OCI-LY7 (cell line): ENCODE data around the gene GNAZ. TPM values are rescaled to one million over a fixed set of nuclear protein-coding genes. Genes with fewer than 3 reads are reported as not detected.

Experiments used
- BruUV-seq: library from RNA; stranded (reverse); fragments of 400-500 nt; replicated peaks from 2 replicates; lab custom pipeline; 2021; lab: Mats Ljungman, UMichigan
- CTCF ChIA-PET: fragments of 300-600 bp; sonication (Branson Sonifier 250); formaldehyde crosslinking; loops from one replicate; lab custom pipeline; 2022; ENCODE audit warnings: antibody characterized with exemption; ENCODE audit not compliant: unreplicated experiment; lab: Charles Lee
- POLR2A ChIA-PET: fragments of 300-600 bp; sonication (Branson Sonifier 250); formaldehyde crosslinking; loops from one replicate; lab custom pipeline; 2022; ENCODE audit warnings: antibody characterized with exemption; lab: Charles Lee
- DNase-seq: peaks from one replicate; pipeline ENCODE4 v3.0.0-alpha.2; 2015; ENCODE audit warnings: low spot score
- H2AFZ ChIP-seq: fragments of 200-600 bp; sonication (generic), shearing (Covaris generic); 2 replicates; pipeline ENCODE4 v1.6.1; 2014; ENCODE audit warnings: mild to moderate bottlenecking, antibody characterized with exemption, low read length, moderate library complexity
- H3K27ac ChIP-seq: fragments of 200-600 bp; sonication (generic); 2 replicates; pipeline ENCODE4 v1.5.1; 2014; ENCODE audit warnings: mixed run types, low read depth, mild to moderate bottlenecking, moderate library complexity, low read length, inconsistent platforms; ENCODE audit not compliant: poor library complexity, severe bottlenecking
- H3K36me3 ChIP-seq: fragments of 200-600 bp; sonication (generic); 2 replicates; pipeline ENCODE4 v1.6.1; 2014; ENCODE audit warnings: mild to moderate bottlenecking, antibody characterized with exemption, low read length, moderate library complexity, mixed read lengths; ENCODE audit not compliant: insufficient read depth
- H3K4me1 ChIP-seq: fragments of 200-600 bp; sonication (generic); 2 replicates; pipeline ENCODE4 v1.5.1; 2014; ENCODE audit warnings: mild to moderate bottlenecking, low read length; ENCODE audit not compliant: insufficient read depth, poor library complexity, severe bottlenecking
- H3K4me2 ChIP-seq: fragments of 200-600 bp; sonication (generic); 2 replicates; pipeline ENCODE4 v1.6.1; 2014; ENCODE audit warnings: mild to moderate bottlenecking, low read length
- H3K4me3 ChIP-seq: fragments of 200-600 bp; sonication (generic); 2 replicates; pipeline ENCODE4 v1.5.1; 2014; ENCODE audit warnings: mild to moderate bottlenecking, low read depth, low read length; ENCODE audit not compliant: poor library complexity, severe bottlenecking
- H3K79me2 ChIP-seq: fragments of 200-600 bp; sonication (generic); 2 replicates; pipeline ENCODE4 v1.6.1; 2016; ENCODE audit warnings: low read depth, mild to moderate bottlenecking, low read length, moderate library complexity, mixed read lengths; ENCODE audit not compliant: insufficient read depth
- H3K9me2 ChIP-seq: fragments of 200-600 bp; sonication (generic); 2 replicates; pipeline ENCODE4 v1.6.1; 2016; ENCODE audit warnings: mild to moderate bottlenecking, low read length, mixed read lengths; ENCODE audit not compliant: insufficient read depth
- H3K9me3 ChIP-seq: fragments of 200-600 bp; sonication (generic); 2 replicates; pipeline ENCODE4 v1.6.1; 2014; ENCODE audit warnings: mild to moderate bottlenecking, mixed run types, low read length, mixed read lengths
- H4K20me1 ChIP-seq: fragments of 200-600 bp; sonication (generic); 2 replicates; pipeline ENCODE4 v1.6.1; 2014; ENCODE audit warnings: mild to moderate bottlenecking, antibody characterized with exemption, low read length, moderate library complexity, mixed read lengths; ENCODE audit not compliant: insufficient read depth
- CTCF ChIP-seq: fragments of 200-600 bp; sonication (generic); conservative IDR thresholded peaks from 2 replicates; pipeline ENCODE4 v1.5.1; 2014; ENCODE audit warnings: mild to moderate bottlenecking, antibody characterized with exemption, low read length, moderate library complexity, mixed read lengths
- EZH2phosphoT487 ChIP-seq: fragments of 200-600 bp; sonication (generic); IDR thresholded peaks from 2 replicates; pipeline ENCODE4 v1.6.1; 2018; ENCODE audit warnings: low read depth, borderline replicate concordance, mild to moderate bottlenecking, mixed run types, antibody characterized with exemption, low read length, moderate library complexity, mixed read lengths
- intact Hi-C: fragments of 100-400 bp; cut with micrococcal nuclease; formaldehyde crosslinking; loops from one replicate; pipeline ENCODE4 v1.10.0; 2022; ENCODE audit not compliant: unreplicated experiment
- total RNA-seq, 2 experiments: library from RNA; depleted of rRNA in 1 of 2; stranded (reverse); fragments of >200 nt in 1 of 2; shearing (Covaris generic) in 1 of 2; gene quantifications; 2 replicates each; pipeline ENCODE4 v1.2.3, GENCODE V29; 2014 to 2022

Gene GNAZ
- total RNA-seq, 2 experiments from 2014 or later: 38.5 to 46.4 TPM

GRCh38 chr22:23109441-23109978 lies 39.2 kb downstream of the GNAZ start:
- Histone ChIP-seq H3K4me3 (no peak overlapping the region), H2AFZ (no peak overlapping the region), H4K20me1 (no peaks in the 10 kb centered on the region), H3K36me3 (peaks cover 21% of the 10 kb centered on the region; the same call in 1 of the 2 replicates), H3K4me2 (no peak overlapping the region), H3K9me2 (no peaks in the 10 kb centered on the region), H3K27ac (no peak overlapping the region), H3K9me3 (no peaks in the 10 kb centered on the region), H3K79me2 (no peaks in the 10 kb centered on the region), H3K4me1 (peaks cover 18% of the 10 kb centered on the region)
- BruUV-seq: no TSS peak
- CTCF ChIA-PET: interaction anchor here (0.8 kb wide), 1 partner anchor 155 kb away, joined by 3 read pairs; no protein-coding TSS in a partner anchor
- no peak for DNase-seq
- POLR2A ChIA-PET: no interaction called here
- intact Hi-C loops: no loop called here
- no peak for TF ChIP-seq EZH2phosphoT487
- no peak for TF ChIP-seq CTCF

GRCh38 chr22:23110190-23110921 lies 40.0 kb downstream of the GNAZ start:
- no TSS peak for BruUV-seq
- H3K9me3 ChIP-seq: no peaks in the 10 kb centered on the region
- POLR2A ChIA-PET: no interaction called here
- H3K4me1 ChIP-seq: peaks cover 18% of the 10 kb centered on the region
- H2AFZ ChIP-seq: no peak overlapping the region
- CTCF ChIA-PET: interaction anchor here (0.8 to 5.2 kb wide), 2 partner anchors 150 to 156 kb away, joined by 3 to 23 read pairs; no protein-coding TSS in a partner anchor
- no peak overlapping the region for H3K4me3 ChIP-seq
- peak; percentile 20 for DNase-seq
- no peak overlapping the region for H3K4me2 ChIP-seq
- TF ChIP-seq CTCF (no peak), EZH2phosphoT487 (no peak)
- H3K27ac ChIP-seq: no peak overlapping the region
- no peaks in the 10 kb centered on the region for H3K79me2 ChIP-seq
- H3K36me3 ChIP-seq: peaks cover 18% of the 10 kb centered on the region; the same call in 1 of the 2 replicates
- H4K20me1 ChIP-seq: no peaks in the 10 kb centered on the region
- H3K9me2 ChIP-seq: no peaks in the 10 kb centered on the region
- intact Hi-C loops: no loop called here
